Choroid plexus epithelial cell (primary cell): ENCODE measurements around the gene DPEP1.

Source experiments
- DNase-seq: peaks from one replicate; pipeline ENCODE4 v3.0.0-alpha.2; 2010; ENCODE audit warnings: low read depth
- H3K4me3 ChIP-seq: 2 replicates; pipeline ENCODE4 v1.5.1; 2011; ENCODE audit warnings: low read depth, mild to moderate bottlenecking, control low read depth, low read length, moderate library complexity
- CTCF ChIP-seq: conservative IDR thresholded peaks from 2 replicates; pipeline ENCODE4 v1.5.1; 2011; ENCODE audit warnings: low read depth, mild to moderate bottlenecking, control low read depth, inconsistent platforms, low read length, moderate library complexity

Gene DPEP1

GRCh38 chr16:89636663-89637062, 23.2 kb downstream of the DPEP1 start:
- no peak for DNase-seq
- H3K4me3 ChIP-seq: no peak overlapping the region
- TF ChIP-seq CTCF: no peak

- H3K4me3 ChIP-seq: no peak overlapping the region
- no peak for DNase-seq
- TF ChIP-seq CTCF: no peak
Measured at GRCh38 chr16:89637379-89637778, 23.9 kb downstream of the DPEP1 start.

GRCh38 chr16:89638455-89638854, 25.0 kb downstream of the DPEP1 start:
- no peak for TF ChIP-seq CTCF
- DNase-seq: no peak

GRCh38 chr16:89639385-89639784, 25.9 kb downstream of the DPEP1 start:
- no peak overlapping the region for H3K4me3 ChIP-seq
- no peak for TF ChIP-seq CTCF
- DNase-seq: no peak

More at GRCh38 chr16:89638455-89638854, 25.0 kb downstream of the DPEP1 start:
- no peak overlapping the region for H3K4me3 ChIP-seq

- no peak overlapping the region for H3K4me3 ChIP-seq
- TF ChIP-seq CTCF: no peak
- no peak for DNase-seq
Measured at GRCh38 chr16:89641458-89642119, 28.1 kb downstream of the DPEP1 start.

- TF ChIP-seq CTCF: no peak
- H3K4me3 ChIP-seq: no peak overlapping the region
- DNase-seq: no peak
Measured at GRCh38 chr16:89642574-89642973, 29.1 kb downstream of the DPEP1 start.

GRCh38 chr16:89643769-89644300, 30.4 kb downstream of the DPEP1 start:
- DNase-seq: no peak
- no peak for TF ChIP-seq CTCF

More at GRCh38 chr16:89643769-89644300, 30.4 kb downstream of the DPEP1 start:
- no peak overlapping the region for H3K4me3 ChIP-seq
